ENCODE results near the gene PRAMEF8. TPM values are rescaled to one million over a fixed set of nuclear protein-coding genes. Genes with fewer than 3 reads are reported as not detected.

Gene PRAMEF8
- total RNA-seq, result not detected in 2 replicates

GRCh38 chr1:13285037-13285436 lies at the start of gene PRAMEF8:
Gene PRAMEF8 (minus strand): TSS chr1:13285137. CDS start chr1:13284091, 1,046 bp downstream.

GRCh38 chr1:13315281-13315680 lies 30.3 kb upstream of the PRAMEF8 start, which contains the start of gene PRAMEF15:
Gene PRAMEF15 (plus strand): TSS chr1:13315581. CDS start chr1:13318408, 2,827 bp downstream.

DNA sequence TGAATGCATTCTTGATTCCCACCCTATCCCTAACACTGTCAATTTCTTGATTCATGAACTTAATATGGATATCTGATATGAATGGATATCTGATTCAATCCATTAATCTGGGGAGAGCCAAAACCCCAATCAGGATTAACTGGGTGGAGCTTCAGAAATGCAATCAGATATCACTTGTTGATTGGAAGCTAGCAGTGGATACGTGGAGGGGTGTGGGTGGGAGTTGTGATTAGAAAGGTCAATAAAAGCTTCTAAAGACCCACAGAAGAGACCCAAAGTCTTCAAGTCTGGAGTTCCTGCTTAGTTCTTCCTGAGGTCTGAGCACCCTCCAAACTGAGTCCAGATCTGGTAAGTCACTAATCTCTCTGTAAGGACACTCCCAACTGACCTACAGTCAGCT lies 18.3 kb upstream of the PRAMEF8 start, which contains the start of gene PRAMEF33:
Gene PRAMEF33 (plus strand): TSS at position 301 of the 400 bp plus-strand sequence. CDS start 2,416 bp downstream, outside the sequence.

DNA sequence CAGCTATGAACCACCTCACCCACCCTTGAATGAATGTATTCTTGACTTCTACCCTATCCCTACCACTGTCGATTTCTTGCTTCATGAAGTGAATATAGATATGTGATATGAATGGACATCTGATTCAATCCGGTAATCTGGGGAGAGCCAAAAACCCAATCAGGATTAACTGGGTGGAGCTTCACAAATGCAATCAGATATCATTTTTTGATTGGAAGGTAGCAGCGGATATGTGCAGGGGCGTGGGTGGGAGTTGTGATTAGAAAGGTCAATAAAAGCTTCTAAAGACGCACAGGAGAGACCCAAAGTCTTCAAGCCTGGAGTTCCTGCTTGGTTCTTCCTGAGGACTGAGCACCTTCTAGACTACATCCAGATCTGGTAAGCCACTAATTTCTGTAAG lies 31.0 kb downstream of the PRAMEF8 start, which contains the start of gene PRAMEF5:
Gene PRAMEF5 (plus strand): TSS at position 301 of the 400 bp plus-strand sequence. CDS start 5,071 bp downstream, outside the sequence.

Other genes starting within 250 kb of the PRAMEF8 start
- not detected in 2 replicates for gene PRAMEF27, start 228.6 kb downstream of the PRAMEF8 start, total RNA-seq
- gene HNRNPCL3, start 224.4 kb downstream of the PRAMEF8 start, total RNA-seq, result not detected in 2 replicates
- not detected in 2 replicates for gene PRAMEF25, start 214.4 kb downstream of the PRAMEF8 start, total RNA-seq
- not detected in 2 replicates for gene HNRNPCL2, start 168.3 kb downstream of the PRAMEF8 start, total RNA-seq
- not detected in 2 replicates for gene PRAMEF26, start 129.1 kb downstream of the PRAMEF8 start, total RNA-seq
- not detected in 2 replicates for gene HNRNPCL4, start 119.5 kb downstream of the PRAMEF8 start, total RNA-seq
- gene PRAMEF9, start 113.3 kb downstream of the PRAMEF8 start, total RNA-seq, result not detected in 2 replicates
- gene PRAMEF13, start 83.7 kb downstream of the PRAMEF8 start, total RNA-seq, result not detected in 2 replicates
- gene PRAMEF18, start 59.0 kb downstream of the PRAMEF8 start, total RNA-seq, result not detected in 2 replicates
- not detected in 2 replicates for gene PRAMEF5, start 30.9 kb downstream of the PRAMEF8 start, total RNA-seq
- gene PRAMEF33, start 18.4 kb upstream of the PRAMEF8 start, total RNA-seq, result not detected in 2 replicates
- gene PRAMEF15, start 30.4 kb upstream of the PRAMEF8 start, total RNA-seq, result not detected in 2 replicates
- gene PRAMEF14, start 62.0 kb upstream of the PRAMEF8 start, total RNA-seq, result not detected in 2 replicates
- not detected in 2 replicates for gene PRAMEF19, start 86.8 kb upstream of the PRAMEF8 start, total RNA-seq
- not detected in 2 replicates for gene PRAMEF17, start 104.5 kb upstream of the PRAMEF8 start, total RNA-seq
- not detected in 2 replicates for gene PRAMEF20, start 125.3 kb upstream of the PRAMEF8 start, total RNA-seq
- gene LRRC38, start 228.9 kb upstream of the PRAMEF8 start, total RNA-seq, result 0.28 and 0.77 TPM in 2 replicates